NCI-H2171 treated with DMSO at 0.1 percent for 48 hours (cell line): ENCODE measurements around the gene TGM1.

Experiments used
- DNase-seq: peaks from one replicate; lab custom pipeline; 2025; lab: John Stamatoyannopoulos, UW

TGM1 gene

GRCh38 chr14:24271134-24271833, 8.3 kb upstream of the TGM1 start, which contains the start of gene RABGGTA:
RABGGTA (minus strand) TSS chr14:24271597; CDS start chr14:24271115, 482 bp downstream.
- peak; percentile 96 for DNase-seq

- DNase-seq = peak; percentile 57
Measured at GRCh38 chr14:24270537-24271133, 7.7 kb upstream of the TGM1 start.

DNA sequence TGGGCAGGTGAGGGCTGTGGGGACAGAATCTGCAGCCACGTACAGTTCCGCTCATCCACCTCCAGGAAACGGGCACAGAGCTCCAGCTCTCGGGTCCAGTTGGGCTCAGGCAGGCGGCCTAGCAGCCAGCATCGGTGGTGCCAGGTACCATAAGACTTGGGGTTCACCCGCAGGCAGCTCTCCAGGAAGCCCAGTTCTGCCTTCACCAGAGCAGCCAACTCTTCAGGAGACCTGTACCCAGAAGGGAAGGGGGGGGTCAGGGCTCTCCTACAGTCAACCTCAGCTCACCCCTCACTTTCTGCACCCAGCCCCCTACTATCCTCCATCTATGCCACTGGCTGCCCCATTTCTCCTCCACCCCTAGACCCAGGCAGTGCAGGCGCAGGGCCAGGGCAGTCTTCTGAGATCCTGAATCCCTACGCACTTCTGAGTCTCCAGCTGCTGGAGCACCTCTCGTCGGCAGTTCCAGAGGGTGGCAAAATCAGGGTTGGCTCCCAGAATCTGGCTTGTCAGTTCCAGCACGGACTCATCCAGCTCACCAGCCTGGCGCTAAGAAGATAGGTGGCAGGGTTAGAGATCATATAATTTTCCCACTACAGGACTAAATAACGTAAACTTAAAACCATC, 7.0 kb upstream of the TGM1 start:
- no peak for DNase-seq

- DNase-seq = no peak
Measured at GRCh38 chr14:24269368-24269767, 6.4 kb upstream of the TGM1 start.

GRCh38 chr14:24268225-24268624, 5.2 kb upstream of the TGM1 start:
- DNase-seq = no peak

- DNase-seq = no peak
Measured at GRCh38 chr14:24267516-24267915, 4.5 kb upstream of the TGM1 start.

DNA sequence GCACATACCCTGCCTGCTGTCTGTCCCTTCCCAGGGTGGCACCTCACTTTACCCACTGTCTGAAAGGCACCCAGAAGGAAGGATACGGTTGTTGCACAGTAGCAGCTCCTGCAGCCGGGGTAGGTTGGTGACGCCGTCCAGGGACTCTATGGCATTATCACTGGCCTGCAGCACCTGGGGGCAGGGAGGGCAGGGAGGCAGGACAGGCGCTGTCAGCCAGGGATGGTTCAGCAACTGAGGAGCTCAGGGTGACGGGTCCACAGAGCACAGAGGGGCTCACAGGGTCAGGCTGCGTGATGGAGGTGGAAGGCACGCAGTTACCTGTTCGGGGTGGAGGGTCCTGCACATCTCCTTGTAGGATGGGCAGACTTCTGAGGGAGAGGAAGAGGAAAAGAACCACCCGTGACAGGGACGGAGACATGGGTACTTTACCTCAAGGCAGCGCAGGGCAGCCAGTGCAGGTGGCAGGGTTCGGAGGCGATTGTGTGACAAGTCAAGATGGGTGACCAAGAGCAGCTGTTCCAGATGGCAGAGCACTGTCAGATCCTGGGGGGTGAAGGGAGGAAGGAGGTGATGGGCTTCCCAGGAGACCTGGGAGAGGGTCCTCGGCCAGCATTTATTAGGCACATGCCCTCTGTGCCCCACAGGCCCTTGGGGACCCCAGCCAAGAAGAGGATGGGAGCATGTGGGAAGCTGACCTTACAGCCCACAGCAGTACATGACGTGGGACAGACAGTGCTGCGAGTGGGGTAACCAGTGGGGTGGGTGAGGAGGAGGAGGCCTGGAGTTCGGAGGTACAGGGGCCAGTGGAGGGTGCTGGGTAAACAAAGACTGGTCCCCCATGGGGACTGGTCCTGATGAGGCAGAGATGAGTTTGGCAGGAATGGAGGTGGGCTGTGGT, 3.6 kb upstream of the TGM1 start:
- DNase-seq = no peak

- no peak for DNase-seq
Measured at GRCh38 chr14:24264298-24264697, 1.3 kb upstream of the TGM1 start.

GRCh38 chr14:24263848-24264247, 871 bp upstream of the TGM1 start:
- DNase-seq = no peak

- no peak for DNase-seq
Measured at GRCh38 chr14:24261969-24262327, 1.0 kb downstream of the TGM1 start.

DNA sequence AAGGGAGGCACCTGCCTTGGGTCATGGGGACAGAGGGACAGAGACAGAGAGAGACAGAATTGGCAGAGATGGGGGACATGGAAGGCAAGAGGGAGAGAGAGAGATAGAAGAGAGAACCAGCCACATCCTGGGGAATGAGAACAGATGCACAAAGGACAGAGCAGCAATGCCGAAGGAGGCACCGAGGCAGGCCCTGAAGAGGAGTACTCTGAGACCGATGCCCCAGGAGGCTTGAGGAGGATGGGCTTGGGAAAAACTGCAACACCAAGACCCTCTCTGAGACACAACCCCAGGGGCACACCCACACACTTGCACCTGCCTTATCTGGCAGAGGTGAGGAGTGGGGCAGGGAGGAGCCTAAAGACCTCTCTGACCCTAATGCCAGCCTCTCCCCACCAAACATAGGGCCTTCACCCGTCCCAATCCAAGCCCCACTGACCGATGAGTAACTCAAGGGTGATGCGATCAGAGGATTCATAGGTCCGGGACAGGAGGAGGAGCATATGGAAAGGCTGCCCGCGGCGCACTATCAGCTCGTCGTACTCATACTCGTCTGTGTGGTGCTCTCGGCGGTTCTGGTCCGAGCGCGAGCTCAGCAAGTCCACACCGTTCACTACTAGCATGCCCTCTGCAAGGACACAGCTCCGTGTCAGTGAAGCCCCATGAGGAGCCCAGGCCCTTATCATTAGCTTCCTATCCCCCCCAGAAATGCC, 1.6 kb downstream of the TGM1 start:
- DNase-seq = no peak

GRCh38 chr14:24260780-24261157, 2.2 kb downstream of the TGM1 start:
- no peak for DNase-seq

DNA sequence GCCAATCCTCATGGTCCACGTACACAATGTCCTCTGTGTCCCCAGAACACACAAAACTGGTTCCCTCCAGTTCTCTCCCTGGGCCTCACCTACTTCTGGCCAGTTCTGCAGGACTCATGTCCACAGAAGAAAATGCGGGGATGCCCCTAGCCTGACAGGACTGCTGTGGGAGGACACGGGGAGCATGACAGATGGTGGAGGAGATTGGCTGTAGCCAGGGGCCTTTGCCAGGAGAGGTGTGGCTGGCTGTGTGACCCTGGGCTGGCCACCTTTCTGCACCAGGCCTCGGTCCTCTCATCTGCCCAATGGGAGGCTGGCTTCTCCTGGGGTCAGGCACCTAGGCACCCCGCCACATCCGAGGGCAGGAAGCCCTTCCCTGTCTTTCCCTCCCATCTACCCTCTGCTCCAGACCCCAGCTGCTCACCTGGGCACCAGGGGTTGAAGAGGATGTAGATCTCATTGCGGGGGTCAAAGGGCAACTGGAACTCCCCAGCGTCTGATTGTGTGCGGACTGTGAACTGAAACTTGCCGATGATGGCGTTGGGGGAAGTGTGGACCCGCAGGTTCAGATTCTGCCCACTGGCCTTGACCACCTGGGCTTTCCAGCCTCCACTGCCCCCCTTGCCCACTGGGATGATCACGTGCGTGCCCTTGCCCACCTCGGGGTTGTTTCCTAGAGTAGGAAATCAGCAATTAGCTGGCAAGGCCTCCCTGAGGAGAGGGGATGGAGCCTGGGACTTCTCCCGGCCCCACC, 2.8 kb downstream of the TGM1 start:
- no peak for DNase-seq

DNA sequence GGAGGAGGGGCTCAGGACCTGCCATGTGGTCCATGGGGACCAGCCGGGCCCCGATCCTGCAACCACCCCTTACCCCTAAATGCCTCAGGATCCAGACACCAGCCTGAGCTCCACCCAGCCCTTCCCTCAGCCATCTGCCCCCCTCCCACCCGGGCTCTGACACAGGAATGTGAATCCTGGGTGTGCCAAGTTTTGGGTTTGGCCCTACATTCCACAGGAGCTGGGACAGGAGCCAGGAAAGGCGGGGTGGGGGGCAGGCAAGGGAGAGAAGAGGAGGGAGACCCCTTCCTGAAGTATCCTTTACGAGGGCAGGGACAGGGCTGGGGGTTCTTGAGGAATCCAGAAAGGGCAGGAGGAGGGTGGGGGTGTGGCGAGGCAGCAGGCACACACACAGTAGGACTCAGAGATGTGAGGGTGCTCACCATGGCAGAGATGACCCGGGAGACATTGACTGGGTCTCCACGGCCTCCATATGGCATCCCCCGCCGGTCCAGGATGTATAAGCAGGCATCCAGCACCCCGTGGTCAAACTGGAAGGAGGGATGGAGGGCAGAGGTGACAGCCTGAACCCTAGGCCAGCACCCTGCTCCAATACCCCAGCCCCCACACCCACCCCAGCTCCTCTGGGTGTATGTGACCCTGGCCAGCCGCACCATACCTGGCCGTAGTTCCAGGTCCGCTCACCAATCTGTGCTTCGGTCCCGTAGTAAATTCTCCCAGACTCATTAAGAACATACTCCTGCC, 3.5 kb downstream of the TGM1 start:
- DNase-seq = no peak

GRCh38 chr14:24258548-24259265, 4.3 kb downstream of the TGM1 start:
- no peak for DNase-seq

- DNase-seq = no peak
Measured at GRCh38 chr14:24258119-24258518, 4.9 kb downstream of the TGM1 start.

GRCh38 chr14:24256960-24257359, 6.0 kb downstream of the TGM1 start:
- no peak for DNase-seq

- DNase-seq = no peak
Measured at GRCh38 chr14:24255931-24256711, 6.9 kb downstream of the TGM1 start.

DNA sequence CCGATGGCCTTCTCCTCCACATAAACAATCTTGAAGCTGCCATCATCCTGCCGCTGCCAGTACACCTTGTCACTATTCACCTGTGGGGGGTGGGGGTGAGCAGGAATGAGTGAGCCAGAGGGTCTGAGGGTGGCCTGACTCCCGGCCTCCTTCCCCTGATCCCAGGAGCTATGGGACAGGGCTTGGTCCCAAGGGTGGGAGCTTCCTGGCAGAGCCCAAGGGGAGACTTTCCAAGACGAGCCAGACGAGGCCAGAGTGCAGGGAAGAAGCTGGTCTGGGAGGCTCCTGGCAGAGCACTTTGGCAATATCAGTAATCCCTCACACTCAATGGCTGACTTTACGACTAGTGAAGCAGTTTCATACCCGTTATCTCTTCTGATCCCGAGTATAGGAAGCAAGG, 7.5 kb downstream of the TGM1 start:
- DNase-seq = no peak
